Stimulated activated CD4-positive, alpha-beta T cell treated with anti-CD3 and anti-CD28 coated beads, Interleukin-2, amount 100 ng/mL, for 24 hours (primary cell): ENCODE results near the gene CLHC1.
"Not testable (repeated sequence)": the region's sequence is repeated elsewhere in the genome, so short reads cannot be mapped to it uniquely, and the experiment has no call there.

Experiments used
- DNase-seq, 2 donors: peaks; one replicate each; pipeline ENCODE4 v3.0.0-alpha.2; 2020

The CLHC1 gene

GRCh38 chr2:55232084-55232862 lies at the start of gene CLHC1, which contains the start of gene RPS27A:
CLHC1 (minus strand) TSS chr2:55232293; CDS start chr2:55222411, 9,882 bp downstream.
RPS27A (plus strand) TSS chr2:55232688; CDS start chr2:55232825, 137 bp downstream.
- peak; percentile 96 to 97 for DNase-seq

GRCh38 chr2:55280851-55281546 lies 48.9 kb upstream of the CLHC1 start:
- DNase-seq = not testable (repeated sequence)

- DNase-seq = not testable (repeated sequence)
Measured at GRCh38 chr2:55279859-55280424, 47.8 kb upstream of the CLHC1 start.

GRCh38 chr2:55279214-55279835 lies 47.2 kb upstream of the CLHC1 start:
- not testable (repeated sequence) for DNase-seq

- no peak for DNase-seq
Measured at GRCh38 chr2:55277310-55277709, 45.2 kb upstream of the CLHC1 start.

- DNase-seq = not testable (repeated sequence)
Measured at GRCh38 chr2:55274346-55274745, 42.3 kb upstream of the CLHC1 start.

GRCh38 chr2:55269645-55269990 lies 37.5 kb upstream of the CLHC1 start:
- DNase-seq = no peak

GRCh38 chr2:55268907-55269644 lies 37.0 kb upstream of the CLHC1 start, which contains the start of gene MTIF2:
MTIF2 (minus strand) TSS chr2:55269231; CDS start chr2:55263858, 5,373 bp downstream.
- DNase-seq = peak; percentile 93 to 94

- DNase-seq = no peak
Measured at GRCh38 chr2:55268288-55268906, 36.3 kb upstream of the CLHC1 start.

- DNase-seq = not testable (repeated sequence)
Measured at GRCh38 chr2:55259586-55259985, 27.5 kb upstream of the CLHC1 start.

- DNase-seq = no peak
Measured at GRCh38 chr2:55252832-55253231, 20.7 kb upstream of the CLHC1 start.

- no peak for DNase-seq
Measured at GRCh38 chr2:55247025-55247424, 14.9 kb upstream of the CLHC1 start.

- no peak for DNase-seq
Measured at GRCh38 chr2:55245411-55245810, 13.3 kb upstream of the CLHC1 start.

GRCh38 chr2:55242617-55243016 lies 10.5 kb upstream of the CLHC1 start:
- no peak for DNase-seq

- not testable (repeated sequence) for DNase-seq
Measured at GRCh38 chr2:55241582-55241981, 9.5 kb upstream of the CLHC1 start.

GRCh38 chr2:55239656-55240222 lies 7.6 kb upstream of the CLHC1 start:
- no peak for DNase-seq

GRCh38 chr2:55236992-55237543 lies 5.0 kb upstream of the CLHC1 start:
- DNase-seq = no peak

- DNase-seq = no peak
Measured at GRCh38 chr2:55235724-55236538, 3.8 kb upstream of the CLHC1 start.

GRCh38 chr2:55233658-55233940 lies 1.5 kb upstream of the CLHC1 start:
- DNase-seq = no peak

- DNase-seq = peak; percentile 40 to 60
Measured at GRCh38 chr2:55232863-55233657, 967 bp upstream of the CLHC1 start.
